ENCODE data around the gene DDX17.

- no peak for TF ChIP-seq CTCF (IDR thresholded peaks at IDR 0.05; ENCODE audit: control extremely low read depth in 1 of 3, insufficient read depth in 1 of 3, low read depth in 1 of 3, low read length in 3 of 3)
- no peak for TF ChIP-seq YY1 (IDR thresholded peaks at IDR 0.05; ENCODE audit: low read depth, low read length)
- no peak for TF ChIP-seq JUN (IDR thresholded peaks at IDR 0.05; ENCODE audit: low read depth, low read length)
- no peak for TF ChIP-seq HDAC2 (IDR thresholded peaks at IDR 0.05; ENCODE audit: borderline replicate concordance in 1 of 2, low read depth in 2 of 2, low read length in 2 of 2)
- TF ChIP-seq KDM1A (IDR thresholded peaks at IDR 0.05; ENCODE audit: borderline replicate concordance, low read length), result peak; percentile 70
- TF ChIP-seq POLR2AphosphoS5 (IDR thresholded peaks at IDR 0.05; ENCODE audit: low read depth, low read length), result no peak
- TF ChIP-seq JUND (IDR thresholded peaks at IDR 0.05; ENCODE audit: low read length), result no peak
- no peak for TF ChIP-seq PHF8 (conservative IDR thresholded peaks at IDR 0.05; ENCODE audit: low read depth, low read length)
- no peak for TF ChIP-seq BCL11A (IDR thresholded peaks at IDR 0.05; ENCODE audit: low read depth in 2 of 2, low read length in 2 of 2)
- no peak for TF ChIP-seq SP1 (IDR thresholded peaks at IDR 0.05; ENCODE audit: low read depth, low read length)
- no peak for TF ChIP-seq TAF1 (IDR thresholded peaks at IDR 0.05; ENCODE audit: low read depth, low read length)
- TF ChIP-seq HDAC6 (IDR thresholded peaks at IDR 0.05; ENCODE audit: low read depth, low read length), result no peak
- no peak for TF ChIP-seq RNF2 (IDR thresholded peaks at IDR 0.05; ENCODE audit: borderline replicate concordance, low read depth, low read length, missing control alignments, poor library complexity, severe bottlenecking)
- TF ChIP-seq POLR2A (IDR thresholded peaks at IDR 0.05; ENCODE audit: control extremely low read depth in 1 of 2, low read depth in 2 of 2, low read length in 2 of 2), result no peak
These were observed 57.0 kb downstream of the DDX17 start for GRCh38 chr22:38448945-38449745.
